GM23338 (cell line): Measurements from ENCODE around the gene APC2. TPM values are rescaled to one million over a fixed set of nuclear protein-coding genes. Genes with fewer than 3 reads are reported as not detected.

ENCODE experiments used
- ATAC-seq: fragments of 200-7000 bp; cut with Tn5 transposase; 3 replicates; pipeline ENCODE4 v1.9.1; 2020
- DNase-seq: peaks from one replicate; pipeline ENCODE4 v3.0.0-alpha.2; 2015; ENCODE audit warnings: low spot score
- H2AFZ ChIP-seq: fragments of 200-600 bp; sonication (generic); 2 replicates; pipeline ENCODE4 v1.8.0; 2016; ENCODE audit warnings: antibody characterized with exemption, mild to moderate bottlenecking, moderate library complexity
- H3F3A ChIP-seq: fragments of 200-600 bp; sonication (generic); replicated peaks from 2 replicates; pipeline ENCODE4 v1.8.0; 2017; ENCODE audit warnings: antibody characterized with exemption, mixed run types, low read depth
- H3K27ac ChIP-seq: fragments of 200-600 bp; sonication (generic); 2 replicates; pipeline ENCODE4 v1.6.1; 2016; ENCODE audit warnings: low read depth
- H3K27me3 ChIP-seq: fragments of 200-600 bp; sonication (generic); 2 replicates; pipeline ENCODE4 v1.8.0; 2016; ENCODE audit warnings: mild to moderate bottlenecking, mixed run types, moderate library complexity; ENCODE audit not compliant: insufficient read depth
- H3K36me3 ChIP-seq: fragments of 200-600 bp; sonication (generic); 2 replicates; pipeline ENCODE4 v1.8.0; 2016; ENCODE audit warnings: mild to moderate bottlenecking; ENCODE audit not compliant: insufficient read depth
- H3K4me1 ChIP-seq: fragments of 200-600 bp; sonication (generic); 2 replicates; pipeline ENCODE4 v1.8.0; 2016; ENCODE audit warnings: mild to moderate bottlenecking, moderate library complexity; ENCODE audit not compliant: insufficient read depth
- H3K4me2 ChIP-seq: fragments of 200-600 bp; sonication (generic); 2 replicates; pipeline ENCODE4 v1.7.1; 2017; ENCODE audit warnings: mixed run types
- H3K4me3 ChIP-seq: fragments of 200-600 bp; sonication (generic); 2 replicates; pipeline ENCODE4 v1.6.1; 2016; ENCODE audit warnings: mixed run types
- H3K79me2 ChIP-seq: fragments of 200-600 bp; sonication (generic); replicated peaks from 2 replicates; pipeline ENCODE4 v1.8.0; 2017; ENCODE audit warnings: mild to moderate bottlenecking; ENCODE audit not compliant: insufficient read depth
- H3K9me2 ChIP-seq: fragments of 200-600 bp; sonication (generic); 2 replicates; pipeline ENCODE4 v1.8.0; 2017; ENCODE audit not compliant: insufficient read depth
- H4K20me1 ChIP-seq: fragments of 200-600 bp; sonication (generic); replicated peaks from 2 replicates; pipeline ENCODE4 v1.8.0; 2017; ENCODE audit warnings: mild to moderate bottlenecking; ENCODE audit not compliant: insufficient read depth
- H3K27ac Mint-ChIP-seq: 2 replicates; pipeline ENCODE4 v1.8.0; 2020; ENCODE audit warnings: inconsistent platforms, mild to moderate bottlenecking, moderate library complexity, mixed read lengths
- H3K27me3 Mint-ChIP-seq: 3 replicates; pipeline ENCODE4 v1.8.0; 2022; ENCODE audit warnings: low read depth, mild to moderate bottlenecking, moderate library complexity, mixed read lengths, inconsistent platforms; ENCODE audit not compliant: insufficient read depth, poor library complexity
- H3K36me3 Mint-ChIP-seq: 3 replicates; pipeline ENCODE4 v1.8.0; 2021; ENCODE audit warnings: low read depth, mild to moderate bottlenecking, inconsistent platforms, moderate library complexity, mixed read lengths
- H3K4me1 Mint-ChIP-seq: 3 replicates; pipeline ENCODE4 v1.8.0; 2020; ENCODE audit warnings: mild to moderate bottlenecking, inconsistent platforms, mixed read lengths
- H3K4me3 Mint-ChIP-seq: 3 replicates; pipeline ENCODE4 v1.8.0; 2021; ENCODE audit warnings: moderate library complexity, mild to moderate bottlenecking, inconsistent platforms, mixed read lengths
- H3K9me3 Mint-ChIP-seq: 3 replicates; pipeline ENCODE4 v1.8.0; 2020; ENCODE audit warnings: moderate library complexity, mild to moderate bottlenecking, inconsistent platforms, mixed read lengths
- CREB1 ChIP-seq: fragments of 250-450 bp; sonication (Bioruptor Pico); IDR thresholded peaks from 2 replicates; pipeline ENCODE4 v1.5.0; 2020; ENCODE audit warnings: low read depth, mild to moderate bottlenecking, moderate library complexity
- CTCF ChIP-seq, 2 experiments: fragments of 200-600 bp in 1 of 2; sonication (generic) in 1 of 2; conservative IDR thresholded peaks; 2 replicates each; pipeline versions ENCODE4 v1.5.1 to v1.6.1; 2016 to 2017; ENCODE audit warnings: antibody characterized with exemption in 2 of 2, low read depth in 2 of 2, mild to moderate bottlenecking in 2 of 2, moderate library complexity in 1 of 2
- ETS1 ChIP-seq: IDR thresholded peaks from 2 replicates; pipeline ENCODE4 v1.6.1; 2016; ENCODE audit warnings: antibody characterized with exemption
- EZH2 ChIP-seq: fragments of 200-600 bp; sonication (generic); IDR thresholded peaks from one replicate; pipeline ENCODE4 v1.8.0; 2017; ENCODE audit warnings: antibody characterized with exemption, mild to moderate bottlenecking, low read depth; ENCODE audit not compliant: unreplicated experiment
- EZH2phosphoT487 ChIP-seq: fragments of 200-600 bp; sonication (generic); IDR thresholded peaks from one replicate; pipeline ENCODE4 v1.8.1; 2018; ENCODE audit warnings: antibody characterized with exemption; ENCODE audit not compliant: unreplicated experiment
- JUNB ChIP-seq: IDR thresholded peaks from one replicate; pipeline ENCODE4 v1.6.1; 2016; ENCODE audit warnings: antibody characterized with exemption; ENCODE audit not compliant: unreplicated experiment
- NANOG ChIP-seq: IDR thresholded peaks from 2 replicates; pipeline ENCODE4 v1.6.1; 2016; ENCODE audit warnings: antibody characterized with exemption, borderline replicate concordance
- POLR2AphosphoS5 ChIP-seq: IDR thresholded peaks from 2 replicates; pipeline ENCODE4 v1.6.1; 2016; ENCODE audit warnings: antibody characterized with exemption, low read depth
- ZNF331 ChIP-seq: fragments of 250-450 bp; sonication (Bioruptor Pico); IDR thresholded peaks from 2 replicates; pipeline ENCODE4 v1.5.0; 2020; ENCODE audit warnings: low read depth, mild to moderate bottlenecking, moderate library complexity
- ZNF462 ChIP-seq: fragments of 250-450 bp; sonication (Bioruptor Pico); IDR thresholded peaks from 2 replicates; pipeline ENCODE4 v1.5.0; 2020; ENCODE audit warnings: mild to moderate bottlenecking, moderate library complexity
- polyA plus RNA-seq: library from polyadenylated mRNA; unstranded; fragments of >200 nt; fragmentation: Nextera tagmentation; extraction: Ambion mirVana; gene quantifications from 2 replicates; pipeline ENCODE4 v1.2.1, GENCODE V29; 2016
- total RNA-seq: library from RNA; depleted of rRNA; stranded (reverse); fragments of >200 nt; shearing (Covaris generic); gene quantifications from 2 replicates; pipeline ENCODE4 v1.2.3, GENCODE V29; 2014

APC2 gene
- total and polyA plus RNA-seq, 2 experiments from 2014 or later: 1.4 to 18.3 TPM

GRCh38 chr19:1491114-1491848 is 41.4 kb downstream of the APC2 start, which contains the start of gene REEP6:
Gene REEP6, plus strand, starts transcription at chr19:1491181. Its CDS starts 89 bp downstream, at chr19:1491270.
- no peaks in the 10 kb centered on the region for H3F3A ChIP-seq
- H3K27me3 ChIP-seq: peaks cover 14% of the 10 kb centered on the region
- peaks cover 6% of the 10 kb centered on the region for H3K4me1 Mint-ChIP-seq
- H3K4me1 ChIP-seq: 0 out of 2 replicates have a peak, but pooled peaks cover 4% of the 10 kb centered on the region
- DNase-seq: no peak
- peak within 1 kb of the TSS; percentile 98 for H2AFZ ChIP-seq
- H3K36me3 Mint-ChIP-seq: no peaks in the 10 kb centered on the region
- TF ChIP-seq EZH2 (no peak), POLR2AphosphoS5 (peak; percentile 85), CREB1 (no peak)
- peak within 1 kb of the TSS; percentile 97 for H3K27ac Mint-ChIP-seq
- H3K9me3 Mint-ChIP-seq: no peaks in the 10 kb centered on the region
- no peaks in the 10 kb centered on the region for H3K36me3 ChIP-seq
- peak; percentile 4 for ATAC-seq
- H3K27ac ChIP-seq: no peak within 1 kb of the TSS
- no peaks in the 10 kb centered on the region for H3K9me2 ChIP-seq
- peaks cover 24% of the 10 kb centered on the region for H3K27me3 Mint-ChIP-seq
- no peaks in the 10 kb centered on the region for H3K79me2 ChIP-seq
- H4K20me1 ChIP-seq: no peaks in the 10 kb centered on the region
- peak within 1 kb of the TSS; percentile 88 for H3K4me3 Mint-ChIP-seq
- peak within 1 kb of the TSS; percentile 97 for H3K4me2 ChIP-seq
- peak within 1 kb of the TSS; percentile 92 for H3K4me3 ChIP-seq

- Histone ChIP-seq H3K9me2 (no peaks in the 10 kb centered on the region), H3K4me3 (peak overlapping the region; percentile 68), H3K36me3 (no peaks in the 10 kb centered on the region), H3K27ac (no peak overlapping the region), H3K79me2 (no peaks in the 10 kb centered on the region), H3F3A (no peaks in the 10 kb centered on the region), H3K27me3 (peaks cover 14% of the 10 kb centered on the region), H4K20me1 (no peaks in the 10 kb centered on the region), H2AFZ (no peak overlapping the region), H3K4me2 (peak overlapping the region; percentile 82), H3K4me1 (0 out of 2 replicates have a peak, but pooled peaks cover 4% of the 10 kb centered on the region)
- peaks cover 24% of the 10 kb centered on the region for H3K27me3 Mint-ChIP-seq
- no peak overlapping the region for H3K27ac Mint-ChIP-seq
- peak overlapping the region; percentile 78 for H3K4me3 Mint-ChIP-seq
- no peak for DNase-seq
- H3K9me3 Mint-ChIP-seq: no peaks in the 10 kb centered on the region
- no peak for ATAC-seq
- H3K4me1 Mint-ChIP-seq: peaks cover 6% of the 10 kb centered on the region
- H3K36me3 Mint-ChIP-seq: no peaks in the 10 kb centered on the region
- no peak for TF ChIP-seq JUNB
- TF ChIP-seq ETS1: no peak
- TF ChIP-seq CTCF (conservative IDR thresholded peaks at IDR 0.05; ENCODE audit: low read depth in 2 of 2): no peak
- TF ChIP-seq NANOG: no peak
- TF ChIP-seq ZNF331 (CRISPR knock-in tag): no peak
- no peak for TF ChIP-seq POLR2AphosphoS5
- TF ChIP-seq EZH2phosphoT487: no peak
- no peak for TF ChIP-seq ZNF462 (CRISPR knock-in tag)
These were observed 41.9 kb downstream of the APC2 start for GRCh38 chr19:1491849-1492170.
